Measurements from ENCODE around the gene HHATL.

The HHATL gene

DNA sequence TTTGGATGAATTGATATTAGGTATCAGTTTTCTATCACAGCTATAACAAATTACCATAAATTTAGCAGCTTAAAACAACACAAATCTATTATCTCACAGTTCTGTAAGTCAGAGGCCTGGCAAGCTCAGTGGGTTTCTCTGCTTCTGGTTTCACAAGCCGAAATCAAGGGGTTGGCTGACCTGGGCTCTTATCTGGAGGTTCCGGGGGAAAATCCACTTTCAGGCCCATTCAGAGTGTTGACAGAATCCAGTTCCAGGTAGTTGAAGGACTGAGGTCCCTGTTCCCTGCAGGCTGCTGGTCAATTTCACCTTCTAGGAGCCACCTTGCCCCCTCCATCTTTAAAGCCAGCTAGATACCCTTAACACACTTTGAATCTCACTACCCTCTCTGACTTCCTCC lies 11.1 kb upstream of the HHATL start:
- in situ Hi-C loops (cut with MboI; ENCODE audit: low sequenced_read_pairs): no loop called here

DNA sequence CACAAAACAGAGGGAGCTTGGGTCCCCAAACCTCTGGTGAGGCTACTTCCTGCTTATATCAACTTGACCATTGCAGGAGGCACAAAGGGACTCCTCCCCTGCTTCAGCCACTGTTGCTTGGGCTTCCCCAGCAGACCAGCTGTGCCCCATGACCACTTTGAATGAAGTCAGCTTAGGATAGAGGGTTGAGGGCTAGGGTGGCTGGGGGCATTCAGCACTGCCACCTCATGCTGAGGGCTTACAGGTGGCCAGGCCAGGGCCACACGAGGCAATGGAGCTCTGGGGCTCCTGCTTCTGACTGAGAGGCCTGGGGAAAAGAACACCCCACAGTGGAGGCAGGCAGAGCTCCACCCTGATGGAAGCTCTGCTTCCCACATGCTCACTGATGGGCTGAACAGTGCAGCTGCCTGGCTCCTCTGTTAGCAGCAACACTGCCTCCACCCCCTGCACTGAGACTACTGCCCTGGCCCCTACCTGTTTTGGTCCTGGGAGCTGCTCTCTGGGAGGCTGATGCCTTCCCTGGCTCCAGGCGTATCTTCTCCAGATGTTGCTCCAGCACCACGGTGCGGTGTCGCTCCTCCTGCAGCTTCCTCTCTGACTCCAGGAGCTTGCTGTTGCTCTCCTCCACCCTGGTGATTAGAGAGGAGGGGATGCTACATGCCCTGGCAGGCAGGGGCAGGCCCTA lies 10.2 kb upstream of the HHATL start:
- in situ Hi-C loops (cut with MboI; ENCODE audit: low sequenced_read_pairs): no loop called here

DNA sequence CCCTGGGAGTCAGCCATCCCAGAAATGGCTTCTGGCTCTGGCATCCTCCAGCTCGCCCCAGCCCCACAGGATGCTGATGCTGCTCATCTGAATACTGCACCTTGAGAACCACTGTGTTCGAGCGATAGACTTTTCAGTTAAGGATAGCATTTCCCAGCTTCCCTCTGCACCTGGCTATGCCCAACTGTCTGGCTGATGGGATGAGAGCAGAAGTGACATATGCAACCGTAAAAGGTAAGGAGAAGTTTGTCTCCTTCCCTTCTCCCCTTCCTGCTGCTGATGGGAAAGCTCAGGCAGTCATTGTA lies 9.7 kb upstream of the HHATL start:
- in situ Hi-C loops (cut with MboI; ENCODE audit: low sequenced_read_pairs): no loop called here

DNA sequence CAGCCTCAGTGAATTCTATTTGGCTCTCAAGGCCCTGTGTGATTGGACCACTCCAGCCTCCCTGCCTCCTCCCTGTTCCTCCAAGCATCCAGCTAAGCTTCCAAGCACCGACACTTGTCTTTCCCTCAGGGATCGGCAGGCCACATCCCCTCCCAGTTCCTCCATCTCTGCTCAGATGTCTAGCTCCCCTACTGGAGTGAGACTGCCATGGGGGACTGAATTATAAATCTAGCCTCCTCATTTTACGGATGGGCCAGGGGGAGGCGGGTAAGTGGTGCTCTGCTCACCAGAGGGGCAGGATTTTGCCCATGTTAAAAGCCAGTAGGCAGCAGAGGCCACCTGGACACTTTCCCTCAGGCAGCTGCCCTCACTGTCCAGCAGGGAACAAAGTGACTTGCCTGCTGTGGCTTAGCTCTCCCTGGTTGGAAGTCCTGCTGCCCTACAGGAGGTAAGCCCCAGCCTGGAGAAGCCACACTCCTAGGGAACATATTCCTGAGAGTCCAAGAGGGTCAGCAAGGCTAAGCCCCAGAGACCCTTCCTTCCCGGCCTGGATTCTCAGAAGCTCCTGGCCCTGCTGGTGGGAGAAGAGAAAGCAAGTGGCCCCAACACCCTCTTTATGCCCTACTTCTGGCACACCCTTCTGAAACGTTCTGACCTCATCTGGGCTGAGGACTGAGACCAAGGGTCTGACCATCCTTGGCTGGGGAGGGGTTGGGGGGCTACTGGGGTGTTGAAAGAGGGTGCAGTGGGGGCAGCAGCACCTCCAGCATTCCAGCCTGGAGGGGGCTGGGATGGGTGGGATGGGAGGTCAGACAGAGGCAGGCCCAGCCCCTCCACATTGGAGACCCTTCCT lies 9.1 kb upstream of the HHATL start:
- in situ Hi-C loops (cut with MboI; ENCODE audit: low sequenced_read_pairs): no loop called here

DNA sequence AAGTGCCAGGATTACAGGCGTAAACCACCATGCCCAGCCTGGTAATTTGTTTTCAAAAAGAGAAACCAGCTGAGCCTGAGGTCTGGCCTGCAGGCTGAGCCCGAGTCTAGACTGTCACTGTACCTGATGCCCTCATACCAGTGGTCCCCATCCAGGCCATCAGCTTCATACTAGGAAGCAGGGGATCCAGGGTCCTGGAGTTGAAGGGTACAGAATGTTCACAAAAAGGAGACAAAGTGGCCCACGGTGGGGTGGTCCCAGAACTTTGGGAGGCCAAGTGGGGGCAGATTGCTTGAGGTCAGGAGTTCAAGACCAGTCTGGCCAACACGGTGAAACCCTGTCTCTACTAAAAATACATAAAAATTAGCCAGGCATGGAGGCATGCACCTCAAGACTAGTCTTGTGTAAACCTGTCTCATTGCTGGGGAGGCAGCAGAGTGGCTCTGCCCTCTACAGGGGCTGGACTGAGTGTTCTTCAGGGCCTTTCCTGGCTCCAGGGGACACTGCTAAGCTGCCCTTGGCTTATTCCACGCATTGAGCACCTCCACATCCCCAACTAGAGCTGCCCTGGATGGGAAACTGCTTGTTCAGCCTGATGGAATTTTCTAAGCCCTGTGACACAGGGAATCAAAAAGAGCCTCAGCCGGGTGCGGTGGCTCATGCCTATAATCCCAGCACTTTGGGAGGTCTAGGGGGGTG lies 7.9 kb upstream of the HHATL start:
- in situ Hi-C loops (cut with MboI; ENCODE audit: low sequenced_read_pairs): no loop called here

DNA sequence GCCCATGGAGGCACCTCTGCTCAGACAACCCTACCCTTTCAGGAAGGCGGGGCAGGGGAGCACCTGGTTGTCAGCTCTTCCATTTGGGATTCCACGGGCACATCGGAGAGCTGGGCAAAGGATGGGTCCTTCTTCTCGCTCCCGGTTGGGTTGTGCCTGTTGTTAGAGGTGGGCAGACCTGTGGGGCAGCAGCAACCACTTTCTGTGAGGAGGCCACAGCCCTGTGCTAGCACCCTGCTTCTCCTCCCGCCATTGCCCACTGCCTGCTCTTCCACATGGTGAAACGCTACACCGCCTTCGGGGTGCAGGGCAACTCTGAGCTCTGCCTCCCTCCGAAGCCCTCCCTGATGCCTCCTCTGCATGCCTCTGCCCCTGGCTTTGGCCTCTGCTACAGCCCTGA lies 7.0 kb upstream of the HHATL start:
- in situ Hi-C loops (cut with MboI; ENCODE audit: low sequenced_read_pairs): no loop called here

DNA sequence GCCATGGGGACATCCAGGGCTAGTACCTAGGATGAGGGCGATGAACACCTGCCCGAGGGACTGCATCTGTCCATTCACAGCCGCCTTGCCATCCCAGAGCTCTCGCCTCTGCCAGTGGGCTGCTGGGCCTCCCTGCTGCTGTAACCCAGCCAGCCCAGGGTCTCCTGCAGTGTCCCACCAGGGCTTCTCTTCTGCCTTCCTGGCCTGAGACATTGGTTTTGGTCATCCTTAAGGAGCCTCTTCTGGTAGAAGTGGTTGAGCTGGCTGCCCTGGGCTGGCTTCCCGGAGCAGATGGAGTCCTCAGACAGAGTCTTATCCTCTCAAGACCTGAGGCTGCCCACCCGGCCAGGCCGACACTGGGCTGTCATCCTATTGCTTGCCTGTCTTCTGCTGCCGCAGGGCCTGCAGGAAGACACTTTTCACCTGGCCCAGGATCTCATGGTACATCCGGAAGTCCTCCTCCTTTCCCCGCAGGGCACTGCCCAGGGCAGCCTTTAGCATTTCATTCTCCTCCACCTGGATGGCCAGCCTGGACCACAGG lies 6.1 kb upstream of the HHATL start:
- in situ Hi-C loops (cut with MboI; ENCODE audit: low sequenced_read_pairs): no loop called here

DNA sequence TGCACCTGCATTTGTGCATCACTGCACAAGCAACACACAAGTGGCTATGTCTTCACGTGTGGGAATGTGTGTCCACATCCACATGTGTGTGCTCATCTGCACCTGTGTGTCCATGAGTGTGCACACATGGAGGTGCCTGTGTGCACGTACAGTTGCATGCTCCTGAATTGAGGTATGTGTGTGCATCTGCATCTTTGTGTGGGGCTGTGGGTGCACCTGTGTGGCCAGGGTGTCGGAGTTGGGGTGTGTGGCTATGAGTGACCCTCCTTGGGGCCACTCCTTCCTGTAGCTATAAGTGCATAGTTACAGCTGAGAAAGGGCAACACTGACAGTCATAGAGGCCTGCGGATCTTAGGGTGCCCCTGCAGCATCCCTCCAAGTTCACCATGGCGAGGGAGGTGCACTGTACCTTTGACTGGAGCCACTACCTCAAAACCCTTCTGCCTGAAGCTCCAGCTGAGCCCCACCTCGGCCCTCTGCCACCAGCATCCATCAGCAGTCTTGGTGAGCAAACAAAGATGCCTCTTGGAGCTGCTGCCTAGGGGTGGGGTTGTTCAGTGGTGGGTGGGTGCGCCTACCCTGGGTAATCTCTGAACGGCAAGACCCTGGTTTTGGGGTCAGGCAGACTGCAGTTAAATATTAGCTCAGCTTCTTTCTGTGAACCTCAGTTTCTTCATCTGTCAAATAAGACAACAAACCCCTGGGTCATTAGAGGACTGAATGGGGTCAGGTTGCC lies 5.2 kb upstream of the HHATL start:
- in situ Hi-C loops (cut with MboI; ENCODE audit: low sequenced_read_pairs): no loop called here

DNA sequence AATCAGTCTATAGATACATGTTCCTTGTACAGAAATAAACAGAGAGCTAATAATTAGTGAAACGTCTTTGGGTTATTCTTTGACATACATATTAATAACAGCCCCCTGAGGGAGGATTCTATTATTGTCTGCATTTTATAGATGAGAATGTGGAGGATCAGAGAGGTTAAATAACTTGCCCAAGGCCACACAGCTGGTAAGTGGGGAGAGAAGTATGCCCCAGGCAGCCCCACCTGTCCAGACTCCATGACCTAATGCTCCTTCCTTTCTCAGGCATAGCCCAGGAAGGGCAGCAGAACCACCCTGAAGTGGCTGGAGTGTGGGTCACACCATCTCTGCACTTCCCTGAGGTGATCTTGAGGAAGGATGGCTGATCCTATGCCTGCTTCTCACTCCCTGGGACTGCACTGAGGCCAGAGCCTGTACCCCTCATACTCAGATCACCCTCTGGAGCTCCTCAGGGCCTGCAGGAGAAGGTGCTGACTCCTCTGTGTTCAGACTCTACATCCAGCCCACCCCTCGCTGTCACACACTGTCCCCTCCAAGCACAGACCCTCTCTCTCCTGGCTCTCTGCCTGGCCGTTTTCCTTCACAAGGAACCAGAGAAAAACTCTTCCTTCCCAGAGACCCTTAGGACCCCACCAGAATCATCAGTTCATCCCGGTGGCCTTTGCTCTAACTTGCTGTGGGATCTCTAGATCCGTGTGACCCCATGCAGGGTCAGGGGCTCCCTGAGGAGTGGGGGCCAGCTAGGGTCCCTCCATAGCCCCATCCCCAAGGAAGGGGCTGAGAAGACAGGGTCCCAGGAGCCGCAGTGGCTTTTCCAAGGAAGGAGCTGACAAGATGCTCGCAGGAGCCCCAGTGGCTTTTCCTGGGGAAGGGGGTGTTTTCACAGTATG lies 4.4 kb upstream of the HHATL start:
- in situ Hi-C loops (cut with MboI; ENCODE audit: low sequenced_read_pairs): no loop called here

DNA sequence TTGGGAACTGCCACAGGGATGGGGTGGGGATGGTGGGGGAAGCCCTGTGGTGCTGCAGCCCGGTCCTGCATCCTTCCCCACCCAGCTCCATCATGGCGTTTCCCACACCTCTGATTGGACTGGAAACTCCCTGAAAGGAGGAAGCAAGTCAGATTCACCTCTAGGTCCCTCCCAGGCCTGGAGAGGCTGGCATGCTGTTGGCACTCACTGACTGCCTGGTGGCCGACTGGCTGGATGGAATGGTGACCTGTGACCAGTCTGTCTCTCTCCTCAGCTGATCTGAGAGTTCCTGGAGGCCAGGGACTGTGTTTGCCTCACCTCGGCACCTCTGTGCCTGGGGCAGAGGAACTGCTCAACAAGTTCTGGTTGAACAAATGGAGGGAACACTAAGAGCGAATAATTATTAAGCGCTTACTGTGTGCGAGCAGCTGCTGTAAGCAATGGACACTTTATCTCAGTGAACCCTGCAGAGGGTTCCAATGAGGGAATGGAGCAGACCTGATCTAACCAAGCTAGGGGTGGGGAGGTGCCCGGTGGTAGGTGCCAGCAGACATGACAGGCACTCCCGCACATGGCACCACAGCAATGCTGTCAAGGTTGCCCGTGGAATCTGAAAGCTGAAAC lies 3.5 kb upstream of the HHATL start:
- in situ Hi-C loops (cut with MboI; ENCODE audit: low sequenced_read_pairs): no loop called here

DNA sequence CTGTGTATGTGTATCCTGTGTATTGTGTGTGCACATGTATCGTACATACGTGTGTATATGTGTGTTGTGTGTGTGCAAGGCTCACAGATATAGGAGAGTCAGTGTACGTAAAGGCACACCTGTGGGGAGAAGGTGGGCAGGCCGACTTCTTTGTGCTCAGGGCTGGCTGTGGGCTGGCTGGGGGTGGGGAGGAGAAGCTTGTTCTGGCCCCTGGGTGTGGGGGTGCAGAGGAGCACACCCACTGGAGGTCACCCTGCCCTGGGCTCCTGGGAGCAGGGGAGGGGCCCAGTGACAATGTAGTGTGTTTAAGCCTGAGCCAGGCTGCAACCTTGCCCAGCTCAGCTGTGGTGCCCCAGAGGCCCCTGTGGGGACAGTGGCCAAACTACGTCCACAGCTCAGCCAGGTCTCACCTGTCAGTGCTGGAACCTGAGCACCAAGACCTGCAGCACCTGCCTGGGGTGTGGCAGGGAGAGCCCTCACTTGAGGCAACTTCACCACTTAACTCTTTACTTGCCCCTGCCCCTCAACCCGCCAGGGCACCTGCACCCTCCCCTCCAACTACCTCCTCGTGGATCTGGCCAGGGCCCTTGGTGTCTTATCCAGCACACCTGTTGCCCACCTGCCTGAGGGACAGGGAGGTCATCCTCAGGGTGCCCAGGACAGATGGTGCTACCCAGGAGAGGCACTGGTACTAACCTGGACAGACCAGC lies 2.6 kb upstream of the HHATL start:
- in situ Hi-C loops (cut with MboI; ENCODE audit: low sequenced_read_pairs): no loop called here

DNA sequence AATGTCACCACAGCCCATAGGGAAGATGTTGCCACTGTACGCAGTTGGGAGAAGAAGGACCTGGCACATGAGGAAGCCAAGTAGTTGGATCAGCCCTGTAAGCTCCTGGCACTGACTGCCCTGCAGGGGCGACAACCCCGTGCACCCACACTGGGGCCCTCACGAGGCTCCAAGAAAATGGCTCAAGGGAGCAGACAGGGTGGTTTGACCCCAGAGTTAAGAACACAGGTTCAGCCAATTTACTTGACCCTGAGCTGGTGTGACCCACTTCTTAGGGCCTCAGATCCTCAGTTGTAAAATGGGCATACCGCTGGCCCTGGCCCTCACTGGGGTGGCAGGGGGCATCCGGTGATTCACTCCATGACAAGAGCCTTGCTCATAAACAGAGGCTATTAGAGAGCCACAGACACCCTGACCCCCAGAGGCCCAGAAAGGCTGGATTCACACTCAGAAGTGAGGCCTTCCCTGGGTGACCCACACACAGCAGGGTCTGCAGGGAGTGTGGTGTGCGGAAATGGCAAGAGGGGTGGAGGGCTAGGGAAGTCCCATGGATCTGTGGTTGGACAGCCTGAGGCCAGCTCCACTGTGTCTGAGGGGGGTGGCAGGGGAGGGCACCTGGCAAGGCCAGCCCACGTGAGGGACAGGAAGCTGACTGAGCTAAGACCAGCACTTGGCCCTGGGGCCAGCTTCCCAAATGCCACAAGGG lies 1.7 kb upstream of the HHATL start:
- in situ Hi-C loops (cut with MboI; ENCODE audit: low sequenced_read_pairs): no loop called here

DNA sequence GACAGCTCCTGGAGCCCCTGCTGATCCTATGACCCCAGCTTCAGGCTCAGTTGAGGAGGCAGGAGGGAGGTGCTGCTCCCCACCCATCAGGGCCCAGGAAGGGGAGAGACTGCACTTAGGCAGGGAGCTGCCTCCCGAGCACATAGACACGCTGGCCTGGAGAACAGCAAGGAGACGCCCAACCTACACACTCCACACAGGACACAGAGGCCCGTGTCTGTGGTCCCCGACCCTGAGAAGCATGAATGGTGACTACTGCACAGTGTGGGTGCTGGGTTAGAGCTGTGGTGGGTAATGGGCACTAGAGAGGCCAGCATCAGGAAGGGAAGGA lies 1.1 kb upstream of the HHATL start:
- in situ Hi-C loops (cut with MboI; ENCODE audit: low sequenced_read_pairs): no loop called here

DNA sequence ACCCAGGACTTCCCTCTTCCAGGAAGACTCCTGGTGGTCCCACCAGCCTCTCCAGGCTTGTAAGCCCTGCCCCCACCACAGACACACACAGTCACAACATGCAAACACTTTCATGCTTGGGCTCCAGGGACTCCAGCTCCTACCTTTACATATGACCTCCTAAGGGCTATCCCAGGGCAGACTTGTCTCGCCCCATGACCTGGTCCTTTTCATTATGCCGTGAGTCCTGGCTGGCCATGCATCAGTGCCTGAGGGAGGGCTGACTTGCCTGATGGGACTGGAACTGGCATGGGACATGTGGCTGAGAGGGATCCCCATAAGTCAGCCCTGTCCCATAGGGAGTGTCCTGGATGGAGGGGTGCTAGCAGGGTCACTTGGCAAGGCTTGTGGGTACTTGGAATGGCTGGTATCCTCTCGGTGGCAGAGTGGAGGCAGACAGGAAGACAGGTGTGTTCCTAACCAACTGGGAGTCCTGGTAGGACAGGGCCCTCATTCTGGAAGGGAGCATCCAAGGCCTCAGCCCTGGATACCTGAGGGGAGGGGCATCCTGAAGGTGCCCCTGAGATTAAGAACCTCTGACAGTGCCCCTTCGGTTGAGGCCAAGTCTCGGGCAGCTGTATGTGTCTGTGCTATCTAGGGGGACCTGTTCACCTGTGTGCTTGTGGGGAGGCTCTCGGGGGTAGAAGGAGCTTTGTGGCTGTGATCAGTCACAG lies 540 bp upstream of the HHATL start:
- in situ Hi-C loops (cut with MboI; ENCODE audit: low sequenced_read_pairs): no loop called here

DNA sequence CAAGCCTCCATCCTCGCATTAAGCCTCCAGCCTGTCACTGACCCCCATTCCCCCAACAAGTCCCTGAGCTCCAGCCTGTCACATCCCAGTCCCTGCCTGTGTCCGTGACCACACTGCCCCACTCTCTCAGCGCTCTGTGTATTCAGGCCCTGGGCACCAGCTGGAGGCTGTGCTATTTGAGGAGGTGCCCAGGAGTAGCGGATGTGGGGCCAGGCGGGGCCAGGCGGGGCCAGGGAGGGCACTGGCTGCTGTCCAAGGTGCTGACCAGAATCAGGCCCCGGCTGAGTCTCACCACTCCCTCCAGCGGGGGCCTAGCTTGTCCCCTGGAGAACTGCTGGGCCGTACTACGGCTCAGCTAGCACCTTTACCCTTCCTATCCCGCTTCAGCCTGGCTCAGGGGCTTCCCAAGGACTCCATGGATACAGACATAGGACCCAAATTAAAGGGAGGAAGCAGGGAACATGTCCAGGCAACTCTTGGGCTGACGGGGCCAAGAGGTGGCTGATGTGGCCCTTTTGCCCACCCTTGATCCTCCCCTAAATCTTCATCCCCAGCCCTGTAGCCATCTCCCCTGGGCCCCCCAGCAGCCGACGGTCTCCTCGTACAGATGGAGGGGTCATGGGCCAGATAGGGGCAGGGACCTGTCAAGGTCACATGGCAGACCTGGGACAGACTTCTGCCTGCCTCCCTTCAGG lies 1.1 kb downstream of the HHATL start:
- in situ Hi-C loops (cut with MboI; ENCODE audit: low sequenced_read_pairs): no loop called here

DNA sequence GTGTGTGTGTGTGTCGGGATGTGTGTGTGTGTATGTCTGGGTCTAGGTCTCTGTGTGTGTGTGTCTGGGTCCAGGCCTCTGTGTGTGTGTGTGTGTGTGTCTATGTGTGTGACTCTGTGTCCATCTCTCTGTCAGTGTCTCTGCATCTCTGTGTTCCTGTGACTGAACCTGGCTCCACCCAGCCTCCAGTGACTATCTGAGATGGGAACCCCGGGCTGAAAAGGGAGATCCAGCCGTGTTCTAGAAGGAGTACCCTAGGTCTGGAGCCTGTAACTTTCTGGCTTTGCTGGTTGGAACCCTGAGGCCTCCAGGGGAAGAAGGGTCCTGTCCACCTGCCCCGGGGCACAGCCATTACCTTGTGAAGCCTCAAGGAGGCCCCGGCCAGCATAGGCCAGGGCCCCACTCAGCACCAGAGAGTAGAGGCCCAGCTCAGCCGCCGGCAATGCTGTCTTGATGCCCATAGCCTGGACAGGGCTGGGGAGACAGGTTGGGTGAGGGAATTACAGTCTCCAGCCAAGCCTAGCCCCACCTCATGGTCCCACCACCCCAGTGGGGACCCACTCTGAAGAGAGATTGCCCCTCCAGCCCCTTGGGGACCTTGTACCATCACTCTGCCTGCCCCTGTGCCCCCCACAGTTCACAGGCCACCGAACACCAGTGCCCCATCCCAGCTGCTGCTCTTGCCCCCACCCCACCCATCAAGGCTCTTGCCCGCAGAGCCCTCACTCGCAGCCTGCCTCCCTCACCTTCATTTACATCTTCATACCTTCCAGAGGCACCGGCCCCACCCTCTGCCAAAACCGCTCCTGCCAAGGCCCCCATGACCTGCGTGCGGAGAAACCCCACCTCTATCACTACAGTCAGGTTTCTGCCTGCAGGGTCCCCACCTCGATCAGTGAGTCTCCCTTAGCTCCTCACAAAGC lies 2.0 kb downstream of the HHATL start:
- in situ Hi-C loops (cut with MboI; ENCODE audit: low sequenced_read_pairs): no loop called here

Measured in HL-60/S4 treated with phorbol 12-myristate 13-acetate at 8.2 ng/mL for 4 days and 3 days (cell line).